ENCODE measurements around the gene RAX2.
"Not testable (repeated sequence)": the region's sequence is repeated elsewhere in the genome, so short reads cannot be mapped to it uniquely, and the experiment has no call there.

The RAX2 gene

DNA sequence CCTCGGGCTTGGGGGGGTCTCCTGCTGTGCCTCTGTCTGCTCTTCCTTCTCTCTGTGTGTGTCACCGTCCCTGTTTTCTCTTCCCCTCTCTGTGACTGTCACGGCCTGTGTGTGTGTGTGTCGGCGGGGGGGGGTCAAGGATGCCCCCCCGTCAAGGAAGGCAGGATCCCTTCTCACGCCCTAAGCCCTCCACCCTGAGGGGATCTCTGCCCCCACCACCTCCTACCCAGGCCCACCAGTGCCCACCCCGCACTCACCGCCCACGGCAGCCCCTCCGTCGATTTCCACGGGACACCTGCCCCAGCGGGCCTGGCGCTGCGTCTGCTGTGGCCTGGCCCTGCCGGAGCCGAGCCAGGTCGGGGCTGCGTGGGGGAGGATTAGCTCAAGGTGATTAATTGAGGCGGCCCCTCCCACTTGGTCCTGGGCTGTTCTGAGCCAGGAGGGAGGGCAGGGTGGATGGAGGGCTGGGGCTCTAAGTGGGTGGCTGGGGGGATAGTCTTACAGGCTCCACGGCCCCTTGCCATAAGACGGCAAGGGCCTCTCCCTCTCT lies at the start of gene RAX2:
Gene RAX2, minus strand, starts transcription at position 323 of the 550 bp plus-strand sequence. CDS start 486 bp downstream, outside the sequence.
- no peak for DNase-seq

DNA sequence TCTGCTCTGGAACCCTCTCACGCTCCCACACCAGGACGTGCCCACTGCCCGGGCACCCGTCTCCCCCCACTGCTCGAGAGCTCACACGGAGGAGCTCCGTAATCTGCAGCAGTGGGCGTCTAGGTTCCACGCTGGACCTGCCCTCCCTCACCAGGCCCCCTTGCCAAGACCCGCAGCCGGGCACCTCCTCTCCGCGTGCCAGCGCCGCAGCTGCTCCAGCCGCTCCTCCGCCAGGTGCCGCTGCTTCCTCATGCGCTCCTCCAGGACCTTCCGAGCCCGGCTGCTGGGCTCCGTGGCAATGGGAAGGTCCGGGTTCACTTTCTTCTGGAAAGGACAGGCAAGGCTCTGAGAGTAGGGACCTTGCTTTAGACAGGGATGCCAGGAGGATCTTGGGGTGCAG lies 49.1 kb upstream of the RAX2 start:
- no peak for DNase-seq

DNA sequence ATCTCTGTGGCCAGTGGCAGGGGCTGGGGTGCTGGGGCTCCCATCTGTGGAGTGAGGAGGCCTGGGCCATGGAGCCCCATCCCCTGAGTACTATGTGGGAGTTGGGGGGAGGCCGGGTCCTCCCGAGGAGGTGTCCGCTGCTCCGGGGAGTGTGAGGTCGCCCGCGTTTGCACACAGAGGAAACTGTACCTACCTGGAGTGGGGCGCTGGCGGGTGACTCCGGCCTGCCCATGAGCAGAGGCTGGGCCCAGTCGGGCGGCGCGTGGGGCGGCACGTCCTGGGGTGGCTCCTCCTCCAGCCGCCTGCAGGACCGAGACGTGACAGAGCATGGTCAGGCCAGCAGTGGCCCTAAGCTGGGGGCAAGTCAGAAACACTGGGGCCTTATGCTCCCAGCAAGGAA lies 48.0 kb upstream of the RAX2 start:
- no peak for DNase-seq

DNA sequence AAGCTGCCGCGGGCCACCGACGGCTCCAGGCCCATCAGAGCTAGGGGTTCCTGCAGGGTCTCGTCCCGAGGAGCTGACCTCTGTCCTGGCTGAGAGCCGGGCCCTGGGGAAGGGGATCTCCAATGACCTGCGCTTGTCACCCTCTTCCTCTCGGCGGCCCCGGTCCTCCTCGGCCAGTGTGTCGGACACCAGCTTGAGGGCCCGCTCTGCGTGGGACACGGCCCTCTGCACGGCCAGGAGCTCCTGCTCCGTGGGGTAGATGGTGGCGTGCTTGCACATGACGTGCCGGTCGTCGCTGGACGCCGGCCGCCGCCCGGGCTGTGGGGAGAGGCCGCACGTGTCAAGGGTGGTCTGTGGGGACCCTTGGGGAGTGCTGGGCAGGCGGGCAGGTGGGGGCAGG lies 46.9 kb upstream of the RAX2 start:
- no peak for DNase-seq

DNA sequence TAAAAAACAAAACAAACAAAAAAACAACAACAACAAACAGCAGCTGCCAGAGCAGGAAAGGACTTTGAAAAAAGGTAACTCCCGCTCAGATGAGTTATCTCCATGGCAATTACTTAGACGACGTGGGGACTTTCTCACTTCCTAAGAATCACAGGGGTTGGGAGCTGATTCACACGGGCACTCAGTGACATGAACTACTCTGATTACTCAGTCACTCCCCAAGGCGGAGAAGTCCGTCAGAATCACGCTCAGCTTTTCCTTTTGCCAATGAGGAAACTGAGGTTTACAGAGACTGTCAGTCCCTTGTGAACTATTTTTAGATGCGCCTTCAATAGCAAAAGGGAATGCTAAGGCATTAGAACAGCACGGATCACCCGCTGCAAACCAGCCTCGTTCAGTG lies 46.4 kb upstream of the RAX2 start:
- DNase-seq: peak; percentile 9

DNA sequence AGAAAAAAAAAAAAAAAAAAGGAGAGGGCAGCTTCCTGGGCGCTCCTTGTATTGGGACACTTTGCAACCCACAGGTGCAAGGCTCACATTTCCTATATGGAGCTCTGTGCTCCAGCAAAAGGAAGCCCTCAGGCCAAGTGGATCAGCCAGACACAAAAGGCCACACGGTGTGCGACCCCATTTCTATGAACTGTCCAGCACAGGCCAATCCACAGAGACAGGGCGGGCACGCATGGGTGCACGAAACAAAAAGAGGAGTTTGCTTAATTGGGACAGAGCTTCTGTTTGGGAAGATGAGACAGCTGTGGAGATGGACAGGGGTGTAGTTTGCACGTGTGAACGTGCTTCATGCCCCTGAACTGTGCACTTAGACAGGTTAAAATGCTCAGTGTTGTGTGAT lies 45.7 kb upstream of the RAX2 start:
- no peak for DNase-seq

DNA sequence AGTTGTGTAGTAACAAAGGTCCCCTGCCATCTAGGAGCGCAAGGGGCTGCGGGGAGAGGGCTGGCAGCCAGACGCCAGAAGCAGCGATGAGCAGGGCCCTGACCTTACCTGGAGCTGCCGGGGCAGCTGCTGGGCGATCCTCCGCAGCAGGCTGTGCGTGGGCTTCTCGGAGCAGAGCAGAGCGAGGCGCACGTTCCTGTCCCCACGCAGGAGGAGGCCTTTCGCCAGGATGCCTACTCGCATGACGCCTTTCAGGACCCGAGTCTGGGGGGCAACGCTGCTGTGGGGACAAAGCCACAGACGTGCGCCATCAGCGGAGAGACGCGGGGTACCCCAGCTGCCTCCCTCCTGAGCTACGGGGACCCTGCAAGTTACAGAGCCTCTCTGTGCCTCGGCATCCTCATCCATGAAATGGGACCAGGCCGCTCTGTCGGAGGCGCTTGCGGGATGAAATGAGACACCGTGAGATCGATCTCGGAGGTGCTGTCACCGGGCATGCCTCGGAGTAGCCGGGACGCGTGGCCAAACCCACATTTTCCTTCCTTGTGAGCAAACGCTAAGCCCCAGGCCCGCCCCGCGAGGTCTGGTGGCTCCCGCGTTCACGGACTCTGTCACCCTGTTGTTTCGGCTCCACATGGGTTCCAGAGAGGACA lies 44.7 kb upstream of the RAX2 start:
- DNase-seq: no peak

DNA sequence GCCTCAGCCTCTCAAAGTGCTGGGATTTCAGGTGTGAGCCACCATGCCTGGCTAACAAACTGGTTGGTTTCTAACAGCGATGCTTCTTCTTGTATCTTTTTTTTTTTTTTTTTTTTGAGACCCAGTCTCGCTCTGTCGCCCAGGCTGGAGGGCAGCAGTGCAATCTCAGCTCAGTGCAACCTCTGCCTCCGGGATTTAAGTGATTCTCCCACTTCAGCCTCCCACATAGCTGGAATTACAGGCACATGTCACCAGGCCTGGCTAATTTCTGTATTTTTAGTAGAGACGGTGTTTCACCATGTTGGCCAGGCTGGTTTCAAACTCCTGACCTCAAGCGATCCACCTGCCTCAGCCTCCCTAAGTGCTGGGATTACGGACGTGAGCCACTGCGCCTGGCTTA lies 44.1 kb upstream of the RAX2 start:
- not testable (repeated sequence) for DNase-seq

DNA sequence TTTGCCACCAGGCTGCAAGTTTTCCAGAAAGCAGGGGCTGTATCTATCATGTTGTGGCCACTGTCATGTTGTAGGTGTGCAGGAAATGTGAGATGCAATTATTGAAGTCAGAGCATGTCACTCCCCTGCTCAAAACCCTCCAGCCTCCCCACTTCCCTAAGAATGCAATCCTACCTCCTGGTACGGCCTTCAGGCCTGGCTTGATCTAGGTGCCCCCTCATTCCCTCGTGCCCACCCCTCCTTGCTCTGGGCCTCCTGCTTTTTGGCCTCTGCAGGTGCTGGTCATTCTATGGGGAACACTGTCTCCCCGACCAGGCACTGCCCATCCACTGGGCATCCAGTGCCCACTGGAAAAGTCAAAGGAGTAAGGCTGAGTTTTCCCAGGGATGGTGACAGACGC lies 42.6 kb upstream of the RAX2 start:
- no peak for DNase-seq

DNA sequence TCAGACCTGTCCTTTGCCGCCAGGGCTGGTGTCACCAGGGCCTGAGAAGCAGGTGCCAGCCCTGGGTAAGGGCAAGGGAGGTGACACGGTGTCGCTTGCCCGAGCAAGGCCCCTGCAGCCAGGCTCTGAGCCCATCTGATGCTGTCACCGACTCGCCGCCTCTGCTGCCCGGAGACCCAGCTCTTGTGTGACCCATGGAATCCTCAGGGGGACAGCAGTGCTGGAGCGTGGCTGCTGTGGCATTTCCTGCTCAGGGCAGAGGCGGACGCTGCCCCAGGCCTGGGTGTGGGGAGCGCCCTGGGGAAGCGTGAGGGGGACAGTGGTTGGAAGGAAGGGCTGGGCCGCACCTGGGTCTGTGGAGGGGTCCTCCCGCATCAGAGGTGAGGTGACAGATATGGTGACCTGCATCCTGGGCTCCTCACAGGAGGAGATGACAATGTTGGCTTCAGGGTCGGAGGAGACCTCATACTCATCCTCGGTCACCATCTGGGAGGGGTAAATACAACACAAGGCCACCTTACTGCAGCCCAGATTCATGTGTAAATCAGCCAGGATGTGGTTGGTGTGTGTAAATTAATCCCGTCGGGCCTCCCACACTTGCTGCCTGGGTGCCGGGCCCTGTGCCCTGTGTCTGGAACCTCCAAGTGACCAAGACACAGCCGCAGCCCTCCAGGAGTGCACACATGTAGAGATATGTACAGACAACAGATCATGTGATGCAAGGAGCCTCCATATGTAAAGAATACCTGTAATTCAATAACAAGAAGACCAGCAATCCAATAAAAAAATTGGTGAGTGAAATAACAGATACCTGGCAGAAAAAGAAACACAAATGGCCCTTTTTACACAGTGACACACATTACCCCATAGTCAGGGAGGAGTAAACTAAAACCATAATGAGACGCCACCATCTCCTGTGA lies 41.7 kb upstream of the RAX2 start:
- no peak for DNase-seq

DNA sequence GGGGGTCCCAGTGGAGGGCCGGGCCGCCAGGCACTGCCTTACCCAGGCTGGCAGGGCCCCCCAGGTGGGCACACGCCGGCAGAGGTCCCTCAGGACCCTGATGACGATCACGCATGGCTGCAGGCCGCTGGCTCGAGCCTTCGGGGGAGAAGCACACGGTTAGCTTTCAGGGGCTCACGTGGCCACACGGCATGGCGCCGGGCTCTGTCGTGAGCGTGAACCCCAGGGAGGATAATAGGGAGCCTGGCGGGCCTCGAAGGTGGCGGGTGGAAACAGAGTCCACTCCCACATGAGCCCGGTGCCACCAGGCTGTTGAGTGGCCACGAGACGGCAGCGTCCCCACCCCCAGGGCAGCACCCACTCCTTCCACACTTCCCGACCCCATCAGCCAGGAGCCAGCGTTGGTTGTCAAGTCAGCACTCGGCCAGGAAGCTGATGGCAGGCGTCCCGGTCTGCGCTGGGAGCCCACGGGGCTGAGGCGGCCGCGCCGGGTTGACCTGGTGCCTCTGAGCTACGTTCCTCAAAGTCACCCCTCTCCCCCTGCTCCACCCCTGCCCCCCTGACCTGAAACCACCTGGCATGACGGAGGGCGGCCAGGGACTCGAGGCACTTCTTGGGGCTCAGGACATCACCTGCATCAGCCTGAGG lies 38.8 kb upstream of the RAX2 start:
- no peak for DNase-seq

DNA sequence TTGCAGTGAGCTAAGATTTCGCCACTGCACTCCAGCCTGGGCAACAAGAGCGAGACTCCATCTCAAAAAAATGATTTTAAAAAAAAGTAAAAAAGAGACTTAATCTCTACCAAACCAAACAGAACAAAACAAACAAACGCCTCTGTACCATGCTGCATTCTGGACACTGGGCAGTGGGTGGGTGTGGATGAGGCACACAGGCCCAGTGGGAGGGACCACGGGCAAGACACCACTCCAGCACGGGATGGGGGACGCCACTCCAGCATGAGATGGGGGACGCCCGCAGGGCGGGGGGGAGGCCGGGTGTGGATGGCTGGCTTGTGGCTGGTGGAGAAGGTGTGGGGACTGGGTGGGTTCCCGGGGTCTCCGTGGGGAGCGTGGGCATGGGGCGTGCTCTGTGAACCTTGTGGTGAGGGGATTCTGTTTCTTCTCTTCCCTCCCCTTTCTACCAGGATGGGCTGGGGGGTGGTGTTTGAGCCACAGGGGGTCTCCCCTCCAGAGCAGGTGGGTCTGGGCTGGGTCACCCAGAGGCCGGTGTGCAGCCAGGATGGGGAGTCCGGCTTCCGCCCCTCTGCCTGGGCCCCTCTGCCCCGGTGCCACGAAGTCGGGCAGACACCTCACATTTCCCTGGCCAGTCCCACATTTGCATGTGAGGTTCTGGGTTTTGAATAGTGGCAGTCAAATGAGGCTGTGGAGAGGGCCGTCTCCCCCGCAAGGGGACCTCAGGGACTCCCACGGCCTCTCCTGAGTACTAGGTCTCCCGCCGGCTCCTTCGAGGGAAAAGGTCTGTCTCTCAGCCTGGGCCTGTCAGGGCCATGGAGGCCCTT lies 38.1 kb upstream of the RAX2 start:
- no peak for DNase-seq

DNA sequence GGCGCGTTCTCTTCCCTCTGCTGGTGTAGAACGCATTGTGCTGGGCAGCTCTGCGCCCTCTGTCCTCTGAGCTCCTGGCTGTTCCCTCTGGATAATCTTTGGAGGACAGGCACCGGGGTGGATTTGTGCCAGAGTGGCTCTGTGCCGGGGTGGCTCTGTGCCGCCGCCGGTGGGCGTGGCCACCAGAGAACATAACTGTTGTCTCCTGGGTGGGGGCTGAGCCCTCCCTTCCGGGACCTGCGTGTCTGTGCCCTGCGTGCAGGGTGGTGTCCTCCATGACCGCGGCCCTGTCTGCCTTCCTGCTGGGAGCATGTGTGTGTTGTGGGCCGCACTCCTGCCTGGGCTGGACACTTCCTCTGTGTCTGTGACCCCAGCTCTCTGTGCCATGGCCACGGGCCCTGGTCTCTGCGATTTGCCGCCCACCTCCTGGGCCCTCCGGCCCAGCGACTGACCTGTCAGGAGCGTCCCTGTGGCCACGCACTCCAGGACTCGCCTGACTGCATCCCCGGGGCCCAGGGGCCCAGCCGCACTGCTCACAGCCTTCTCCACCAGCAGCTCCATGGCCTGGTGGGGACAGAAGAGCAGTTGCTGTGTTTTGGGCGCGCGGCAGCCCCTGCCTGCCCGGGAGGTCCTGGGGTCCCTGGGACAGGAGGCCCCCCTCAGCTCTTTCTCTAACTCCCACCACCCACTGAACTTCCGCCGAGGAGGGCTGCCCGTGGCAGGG lies 36.6 kb upstream of the RAX2 start:
- DNase-seq: no peak

DNA sequence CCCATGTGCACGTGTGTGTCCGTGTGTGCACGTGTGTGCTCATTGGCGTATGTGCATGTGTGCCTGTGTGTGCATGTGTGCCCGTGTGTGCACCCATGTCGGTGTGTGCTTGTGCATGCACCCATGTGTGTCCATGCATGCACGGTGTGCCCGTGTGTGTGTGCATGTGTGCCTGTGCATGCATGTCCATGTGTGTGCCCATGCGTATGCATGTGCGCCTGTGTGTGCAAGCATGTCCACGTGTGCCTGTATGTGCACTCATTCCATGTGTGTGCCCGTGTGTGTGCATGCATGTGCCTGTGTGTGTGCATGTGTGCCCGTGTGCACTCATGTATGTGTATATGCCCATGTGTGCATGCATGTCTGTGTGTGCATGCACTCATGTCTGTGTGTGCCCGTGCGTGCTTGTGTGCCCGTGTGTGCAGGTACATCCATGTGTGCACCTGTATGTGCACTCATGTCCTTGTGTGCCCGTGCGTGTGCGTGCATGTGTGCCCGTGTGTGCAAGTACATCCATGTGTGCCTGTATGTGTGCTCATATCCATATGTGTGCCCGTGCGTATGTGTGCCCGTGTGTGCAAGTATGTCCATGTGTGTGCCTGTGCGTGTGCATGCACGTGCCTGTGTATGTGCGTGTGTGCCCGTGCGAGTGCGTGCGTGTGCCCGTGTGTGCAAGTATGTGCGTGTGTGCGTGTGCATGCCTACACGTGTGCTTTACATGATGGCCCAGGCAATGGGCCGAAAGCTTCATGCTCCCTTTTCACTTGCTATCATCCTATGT lies 35.7 kb upstream of the RAX2 start:
- DNase-seq: no peak

DNA sequence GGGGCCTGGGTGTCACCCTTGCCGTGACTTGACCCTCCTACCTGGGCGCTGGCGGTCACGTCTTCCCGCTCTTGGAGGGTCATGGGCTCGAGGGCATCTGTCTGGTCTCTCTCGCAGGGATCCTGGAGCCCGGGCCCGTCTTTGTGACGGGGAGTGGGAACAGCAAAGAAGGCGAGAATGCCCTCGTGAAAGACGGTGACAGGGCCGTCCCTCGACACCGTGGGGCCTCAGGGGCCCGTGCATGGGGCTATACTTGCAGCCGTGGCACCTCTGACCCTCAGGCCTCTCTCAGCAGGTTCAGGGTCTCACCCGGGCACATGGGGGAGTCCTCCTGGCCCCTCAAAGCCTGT lies 35.1 kb upstream of the RAX2 start:
- DNase-seq: no peak

DNA sequence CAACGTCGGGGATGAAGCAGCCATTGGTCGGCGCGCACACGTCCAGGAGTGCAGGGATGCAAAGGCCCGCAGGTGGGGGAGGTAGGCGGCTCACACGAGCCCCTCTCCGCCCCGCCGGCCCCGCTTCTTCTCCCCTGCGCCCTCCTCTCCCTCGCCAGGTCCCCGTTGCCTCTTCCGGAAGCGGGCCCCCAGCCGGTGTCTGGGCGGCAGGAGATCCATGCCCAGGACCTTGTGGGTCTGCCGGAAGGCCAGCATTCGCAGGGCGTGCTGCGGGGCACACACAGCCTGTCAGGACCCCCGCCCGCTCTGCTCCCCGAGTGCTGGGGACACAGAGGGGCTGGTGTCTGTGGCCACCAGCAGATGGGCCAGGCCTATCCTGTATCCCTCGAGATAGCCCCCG lies 33.8 kb upstream of the RAX2 start:
- DNase-seq: no peak

DNA sequence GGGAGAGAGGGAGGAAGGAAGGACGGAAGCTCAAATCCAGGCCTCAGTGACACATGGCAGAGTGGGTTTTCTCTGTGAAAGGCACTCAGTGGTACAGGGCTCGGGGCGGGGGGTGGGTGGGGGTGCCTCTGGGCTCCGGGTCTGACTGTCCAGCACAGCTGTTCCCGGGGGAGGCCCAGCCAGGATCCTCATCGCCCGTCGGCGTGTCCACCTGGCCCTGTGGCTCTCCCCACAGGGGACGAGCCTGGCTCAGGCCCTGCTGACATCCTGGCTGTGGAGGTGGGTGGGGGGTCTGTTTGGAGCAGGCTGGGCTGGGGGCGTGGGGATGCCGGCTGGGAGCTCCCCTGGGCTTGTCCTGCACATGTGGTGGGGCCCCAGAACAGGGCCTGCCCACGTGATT lies 32.4 kb upstream of the RAX2 start:
- no peak for DNase-seq

DNA sequence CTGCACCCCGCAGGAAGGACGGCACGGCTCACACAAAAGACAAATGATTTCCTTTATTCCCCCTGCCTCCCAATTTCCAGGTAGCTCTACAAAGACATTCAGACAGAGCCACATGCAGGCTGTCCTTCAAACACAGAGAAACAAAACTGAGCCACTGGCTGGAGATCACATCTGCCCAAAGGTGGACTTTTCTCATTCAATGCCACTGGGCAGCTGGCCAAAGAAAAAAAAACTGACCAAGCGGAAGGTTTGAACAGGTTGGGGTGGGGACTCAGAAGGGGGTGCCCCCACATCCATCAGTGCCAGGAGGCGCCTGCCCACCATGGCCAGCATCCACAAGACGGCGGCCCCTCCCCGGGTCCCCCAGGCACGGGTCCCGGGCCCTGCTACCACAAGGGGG lies 32.0 kb upstream of the RAX2 start:
- no peak for DNase-seq

DNA sequence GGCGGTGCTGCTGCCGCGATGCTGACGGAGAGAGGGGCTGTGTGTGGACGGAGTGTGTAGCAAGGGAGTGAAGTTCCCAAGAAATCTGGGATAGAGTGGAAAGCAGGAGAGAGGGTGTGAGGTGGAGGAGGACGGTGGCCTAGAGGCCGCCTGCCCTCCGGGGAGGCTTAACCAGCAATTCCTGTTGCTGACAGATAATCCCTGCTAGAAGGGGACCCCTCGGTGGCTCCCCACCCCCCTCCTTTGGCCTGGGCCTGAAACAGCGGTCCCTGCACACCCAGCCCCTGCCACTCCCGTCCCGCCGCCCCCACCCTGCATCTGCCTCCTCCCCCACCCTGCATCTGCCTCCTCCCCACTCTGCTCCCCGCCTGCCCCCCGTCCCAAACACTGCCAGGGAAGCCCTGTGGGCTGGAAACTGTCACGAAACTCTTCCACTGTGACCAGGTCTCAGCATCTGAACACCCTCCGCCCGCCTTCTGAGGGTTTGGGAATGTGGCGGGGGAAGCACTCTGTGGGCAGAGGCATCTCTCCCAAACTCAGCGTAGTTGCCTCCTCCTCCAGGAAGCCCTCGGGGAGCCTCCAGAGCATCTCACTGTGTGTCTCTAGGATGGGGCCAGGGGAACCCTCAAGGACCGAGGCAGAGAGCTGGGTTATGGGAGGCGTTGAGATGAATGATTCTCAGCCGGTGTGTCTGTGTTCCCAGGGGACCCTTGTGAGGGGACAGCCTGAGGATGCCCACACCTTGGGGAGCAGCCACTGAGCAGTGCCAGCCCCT lies 31.3 kb upstream of the RAX2 start:
- no peak for DNase-seq

DNA sequence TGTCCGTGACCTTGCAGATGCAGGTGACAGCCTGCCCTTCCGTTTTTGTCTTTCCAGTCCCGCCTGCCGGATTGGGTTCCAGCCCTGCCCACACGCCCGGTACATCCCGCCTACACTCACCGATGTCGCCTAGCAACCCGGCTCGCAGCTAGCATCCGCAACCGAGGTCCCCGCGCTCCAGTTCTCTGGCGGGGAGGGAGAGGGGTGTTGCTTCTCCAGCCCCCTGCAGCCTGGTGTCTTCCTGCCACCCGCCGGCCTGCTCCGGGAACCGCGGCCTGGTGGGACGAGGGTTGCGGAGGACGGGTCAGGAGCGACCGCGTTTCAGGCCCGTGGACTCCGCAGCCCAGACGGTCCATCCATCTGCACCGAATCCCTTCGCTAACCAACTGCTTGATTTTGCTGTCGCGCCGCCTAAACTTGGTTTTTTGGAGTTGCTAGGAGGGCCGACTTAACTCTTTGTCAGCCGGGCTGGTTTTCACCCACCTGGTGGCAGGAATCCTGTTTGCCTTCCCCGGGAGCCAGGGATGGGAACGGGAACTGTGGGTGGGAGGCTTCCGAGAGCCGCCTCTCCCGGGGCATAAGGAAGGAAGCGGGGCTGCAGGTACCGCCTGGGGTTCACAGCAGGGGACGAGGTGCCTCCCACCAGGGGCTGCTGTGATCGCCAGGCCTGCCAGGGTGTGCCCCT lies 29.5 kb upstream of the RAX2 start:
- DNase-seq: peak; percentile 19
